GM21529 (cell line): ENCODE data around the gene FZD4.
"Not testable (repeated sequence)": the region's sequence is repeated elsewhere in the genome, so short reads cannot be mapped to it uniquely, and the experiment has no call there.

Experiments
- ATAC-seq: cut with Tn5 transposase; IDR thresholded peaks from one replicate; pipeline ENCODE4 v1.9.1; 2021; ENCODE audit not compliant: unreplicated experiment

The FZD4 gene

GRCh38 chr11:86955361-86956120 is at the start of gene FZD4:
Gene FZD4 (minus strand): TSS chr11:86955395. CDS start chr11:86955085, 310 bp downstream.
- peak; percentile 94 for ATAC-seq

DNA sequence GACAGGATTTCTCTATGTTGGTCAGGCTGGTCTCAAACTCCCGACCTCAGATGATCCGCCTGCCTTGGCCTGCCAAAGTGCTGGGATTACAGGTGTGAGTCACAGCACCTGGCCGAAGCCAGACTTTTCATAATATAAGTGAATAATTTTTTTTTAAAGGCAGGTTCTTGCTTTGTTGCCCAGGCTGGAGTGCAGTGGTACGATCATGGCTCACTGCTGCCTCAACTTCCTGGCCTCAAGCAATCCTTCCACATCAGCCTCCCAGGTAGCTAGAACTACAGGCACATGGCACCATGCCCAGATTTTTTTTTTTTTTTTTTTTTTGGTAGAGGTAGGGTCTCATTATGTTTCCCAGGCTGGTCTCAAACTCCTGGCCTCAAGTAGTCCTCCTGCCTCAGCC is 49.1 kb upstream of the FZD4 start:
- not testable (repeated sequence) for ATAC-seq

GRCh38 chr11:87002918-87003317 is 47.7 kb upstream of the FZD4 start:
- ATAC-seq: no peak

- no peak for ATAC-seq
Observed at GRCh38 chr11:86999859-87000753, 44.9 kb upstream of the FZD4 start.

DNA sequence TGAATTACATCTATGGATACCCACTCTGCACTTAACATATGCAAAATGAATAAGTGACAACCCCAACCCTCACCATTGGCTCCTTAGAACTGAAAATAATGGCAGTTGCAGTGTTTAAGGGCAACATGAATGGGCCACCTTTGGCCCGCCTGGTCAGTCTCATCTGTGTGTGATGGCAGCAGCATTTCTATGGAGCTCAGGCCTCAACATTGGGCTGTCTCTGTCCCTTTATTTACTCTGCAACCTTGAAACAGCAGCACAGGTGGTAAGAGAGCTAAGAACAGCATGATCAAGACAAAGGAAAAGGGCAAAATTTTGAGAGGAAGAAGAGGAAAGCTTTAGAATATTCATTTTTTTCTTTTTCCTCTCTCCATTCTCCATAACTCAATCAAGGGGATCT is 44.2 kb upstream of the FZD4 start:
- ATAC-seq: no peak

DNA sequence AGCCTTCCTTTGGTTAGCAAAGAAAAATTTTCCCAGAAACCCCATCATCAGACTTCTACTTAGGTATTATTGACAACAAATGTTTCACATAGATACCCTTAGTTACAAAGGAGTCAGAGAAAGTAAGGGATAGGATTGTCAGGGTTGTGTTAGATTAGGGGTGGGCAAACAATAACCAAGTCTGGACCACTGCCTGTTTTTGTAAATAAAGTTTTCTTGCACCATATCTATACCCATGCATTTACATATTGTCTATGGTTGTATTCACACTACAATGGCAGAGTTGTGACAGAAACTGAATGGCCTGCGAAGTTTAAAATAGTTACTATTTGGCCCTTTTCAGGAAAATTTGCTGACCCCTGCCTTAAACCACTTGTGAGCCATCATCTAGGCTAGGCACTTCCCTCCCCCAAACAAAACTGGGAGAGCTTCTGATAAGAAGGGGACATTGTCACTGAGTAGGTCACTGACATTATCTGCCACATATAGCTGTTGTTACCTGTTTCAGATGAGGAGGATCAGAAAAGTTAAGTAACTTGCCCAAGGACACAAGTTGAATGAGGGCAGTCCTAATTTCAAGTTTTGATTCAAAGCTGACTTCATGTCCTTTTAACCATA is 41.9 kb upstream of the FZD4 start:
- no peak for ATAC-seq

DNA sequence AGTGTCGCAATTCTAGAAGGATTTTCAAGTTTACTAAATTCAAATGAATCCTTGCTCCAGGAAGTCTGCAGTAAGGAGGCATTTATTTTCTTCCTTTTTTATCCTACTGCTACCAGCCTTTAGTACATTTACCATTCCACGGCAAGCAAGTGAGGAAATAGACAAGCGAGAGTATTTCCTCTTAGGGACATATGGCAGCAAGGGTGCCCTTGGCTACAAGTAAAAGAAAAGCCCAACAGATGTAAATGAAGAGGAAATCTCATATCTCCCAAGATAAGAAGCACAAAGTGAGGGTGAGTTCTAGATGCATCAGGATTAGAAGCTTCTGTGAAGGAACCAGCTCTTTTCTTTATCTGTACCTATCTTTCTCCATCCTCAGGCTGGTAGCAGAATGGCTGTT is 37.8 kb upstream of the FZD4 start:
- no peak for ATAC-seq

GRCh38 chr11:86992340-86992739 is 37.1 kb upstream of the FZD4 start:
- ATAC-seq: not testable (repeated sequence)

DNA sequence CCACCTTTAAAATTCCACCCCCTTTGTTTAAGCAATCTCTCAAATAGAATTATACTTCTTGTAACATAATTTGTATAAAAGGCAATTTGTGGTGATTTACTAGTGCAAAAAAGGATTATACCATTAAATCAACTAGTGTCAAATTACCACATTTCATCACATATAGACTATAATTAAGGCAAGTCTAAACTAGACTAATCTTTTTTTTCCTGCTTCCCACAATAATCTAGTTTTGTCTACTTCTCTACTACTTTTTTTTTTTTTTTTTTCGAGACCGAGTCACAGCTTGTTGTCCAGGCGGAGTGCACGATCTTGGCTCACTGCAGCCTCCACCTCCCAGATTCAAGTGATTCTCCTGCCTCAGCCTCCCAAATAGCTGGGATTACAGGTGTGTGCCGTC is 36.1 kb upstream of the FZD4 start:
- no peak for ATAC-seq

GRCh38 chr11:86990515-86990914 is 35.3 kb upstream of the FZD4 start:
- no peak for ATAC-seq

- ATAC-seq: no peak
Observed at GRCh38 chr11:86990031-86990430, 34.8 kb upstream of the FZD4 start.

DNA sequence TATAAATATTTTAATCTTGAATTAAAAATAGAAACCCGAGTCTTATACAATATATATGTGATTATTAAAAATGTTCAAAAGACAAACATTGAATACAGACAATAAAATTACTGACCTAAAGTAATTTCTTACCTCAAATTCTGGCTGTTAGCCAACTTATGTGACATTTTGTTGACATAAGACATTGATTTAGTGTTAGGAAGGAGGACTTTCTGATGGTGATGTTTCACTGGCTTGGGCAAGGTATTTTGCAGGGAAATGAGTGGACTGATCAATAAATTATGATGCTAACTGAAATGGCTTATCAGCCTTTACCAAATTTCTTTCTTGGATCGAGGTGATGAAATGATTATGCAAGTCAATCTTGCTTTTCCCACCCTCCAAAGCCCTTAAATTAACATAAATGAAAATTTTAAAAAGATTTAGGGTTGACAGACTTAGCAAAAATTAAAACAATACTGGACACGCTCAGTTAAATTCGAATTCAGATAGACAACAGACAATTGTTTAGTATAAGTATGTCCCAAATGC is 33.2 kb upstream of the FZD4 start:
- ATAC-seq: no peak

DNA sequence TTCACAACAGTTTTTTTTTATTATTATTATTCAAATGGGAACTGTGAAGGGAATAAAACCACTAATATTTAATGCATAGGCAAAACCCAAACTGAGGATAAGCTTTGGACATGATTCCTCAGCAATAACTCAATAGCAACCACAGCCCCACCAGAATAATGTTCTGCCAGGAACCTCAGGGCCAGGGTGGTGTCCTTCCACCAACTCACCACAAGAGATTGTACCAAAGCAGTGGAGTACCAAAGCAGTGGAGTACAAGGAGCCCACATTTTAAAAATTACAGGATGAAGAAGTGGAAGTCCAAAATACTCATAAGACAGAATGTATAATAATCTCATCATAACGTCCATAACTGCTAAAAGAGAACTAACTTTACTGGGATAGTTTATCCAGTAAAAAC is 32.5 kb upstream of the FZD4 start:
- ATAC-seq: no peak

- ATAC-seq: no peak
Observed at GRCh38 chr11:86984701-86985100, 29.5 kb upstream of the FZD4 start.

DNA sequence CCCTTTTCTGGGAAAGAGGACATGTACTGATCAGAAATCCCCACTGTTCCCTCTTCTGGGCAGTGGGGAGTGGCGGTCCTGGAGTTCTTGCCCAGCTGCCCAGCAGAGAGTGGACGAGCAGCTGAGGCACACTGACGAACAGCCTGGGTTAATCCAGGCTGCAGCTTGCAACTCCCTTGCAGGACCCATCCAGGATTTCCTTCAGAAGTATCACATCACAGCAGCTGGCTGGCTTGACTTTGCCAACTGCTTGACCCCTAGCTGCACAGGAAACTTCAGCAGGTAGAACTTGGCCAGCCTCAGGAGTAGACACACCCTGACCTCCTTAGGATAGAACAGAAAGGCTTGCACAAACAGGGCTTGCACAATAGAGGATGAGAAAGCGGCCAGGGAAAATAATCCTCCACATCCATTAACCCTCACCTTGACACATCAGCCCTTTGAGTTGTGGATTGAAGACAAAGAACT is 27.9 kb upstream of the FZD4 start:
- no peak for ATAC-seq

DNA sequence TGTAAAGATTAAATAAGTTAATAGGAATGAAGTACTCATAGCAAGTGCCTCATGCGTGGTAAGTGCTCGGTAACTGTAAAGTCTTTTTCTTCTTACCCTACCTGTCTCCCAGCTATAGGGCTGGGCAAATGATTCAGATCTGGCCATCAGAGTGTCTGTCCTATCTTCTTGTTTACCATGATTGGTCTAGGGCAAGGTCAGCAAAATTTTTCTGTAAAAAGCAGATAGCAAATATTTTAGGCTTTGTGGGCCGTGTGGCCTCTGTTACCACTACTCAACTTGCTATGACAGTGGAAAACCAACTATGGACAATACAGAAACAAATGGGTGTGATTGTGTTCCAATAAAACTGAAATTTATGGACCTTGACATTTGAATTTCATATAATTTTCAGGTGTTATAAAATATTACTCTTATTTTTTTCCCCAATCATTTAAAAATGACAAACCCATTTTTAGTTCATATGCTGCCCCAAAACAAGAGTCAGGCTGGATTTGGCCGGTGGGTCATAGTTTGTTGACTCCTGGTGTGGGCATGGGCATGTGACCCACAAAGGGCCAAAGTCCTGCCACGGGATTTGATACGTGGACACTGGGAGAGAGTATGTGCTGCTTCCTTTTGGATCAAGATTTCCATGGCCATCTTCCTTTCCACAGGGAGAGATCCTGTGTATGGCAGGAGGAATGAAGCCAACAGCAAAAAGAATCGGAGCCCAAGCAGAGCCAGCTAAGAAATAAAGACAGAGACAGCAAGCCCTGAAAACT is 26.8 kb upstream of the FZD4 start:
- ATAC-seq: no peak

DNA sequence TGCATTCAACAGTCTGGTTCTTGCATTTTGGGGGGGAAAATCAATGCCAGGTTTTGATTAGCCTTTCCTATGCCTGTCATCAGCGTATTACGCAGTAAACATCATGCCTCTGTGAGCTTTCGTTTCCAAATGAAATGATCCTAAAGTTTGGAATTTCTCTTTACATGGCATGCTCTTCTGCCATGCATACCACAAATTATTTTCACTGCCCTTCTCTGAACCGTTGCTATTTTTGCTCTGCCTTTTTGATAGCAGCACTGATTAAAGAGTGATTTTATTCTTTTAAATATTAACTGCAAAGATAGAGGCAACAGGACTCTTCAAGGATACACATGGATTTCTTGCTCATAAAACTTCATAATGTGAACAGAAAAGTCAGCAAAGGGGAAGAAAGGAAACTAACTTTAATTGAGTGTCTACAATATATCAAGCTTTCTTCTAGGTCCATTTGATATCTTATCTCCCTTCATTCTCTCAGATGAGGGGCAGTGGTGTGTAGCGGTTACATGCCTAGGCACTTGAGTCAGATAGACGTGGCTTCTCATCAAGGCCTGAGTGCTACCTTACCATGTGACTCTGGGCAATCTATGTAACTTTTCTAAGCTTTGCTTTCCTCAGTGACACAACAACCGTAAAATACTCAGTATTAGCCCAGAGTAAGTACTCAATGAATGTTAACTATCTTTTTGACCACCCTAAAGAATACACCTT is 25.0 kb upstream of the FZD4 start:
- ATAC-seq: no peak

- no peak for ATAC-seq
Observed at GRCh38 chr11:86978756-86979608, 23.8 kb upstream of the FZD4 start.

DNA sequence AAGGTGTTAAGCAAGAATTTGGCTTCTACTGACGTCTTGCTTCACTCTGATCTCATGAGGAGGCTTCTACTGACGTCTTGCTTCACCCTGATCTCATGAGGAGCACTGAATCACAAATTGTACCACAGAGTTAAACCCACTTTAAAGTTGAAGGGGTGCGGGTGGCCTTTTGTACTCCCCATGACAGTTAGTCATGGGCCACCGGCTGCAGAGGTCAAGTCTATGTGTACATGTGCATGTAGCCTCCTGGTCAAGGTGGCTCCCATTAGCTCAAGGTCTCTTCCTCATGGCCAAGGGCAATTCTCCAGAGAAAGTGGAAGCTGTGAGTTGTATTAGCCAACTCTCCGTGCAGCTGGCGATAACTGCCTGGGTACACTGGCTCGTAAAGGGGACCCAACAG is 23.1 kb upstream of the FZD4 start:
- ATAC-seq: no peak
